IPS-18c (cell line): ENCODE results near the gene ZFY.

ENCODE experiments used
- H3K4me3 ChIP-seq: 2 replicates; pipeline ENCODE4 v1.7.0; 2013; ENCODE audit warnings: low read depth, mild to moderate bottlenecking, low read length, moderate library complexity; ENCODE audit not compliant: insufficient read depth
- H3K9me3 ChIP-seq: one replicate; pipeline ENCODE4 v1.6.1; 2013; ENCODE audit warnings: mild to moderate bottlenecking, low read length, moderate library complexity; ENCODE audit not compliant: control insufficient read depth, insufficient read depth

ZFY gene

GRCh38 chrY:2934861-2935715, at the start of gene ZFY:
Gene ZFY (plus strand): TSS chrY:2935381. CDS start chrY:2953937, 18,556 bp downstream.
- H3K4me3 ChIP-seq = no peak within 1 kb of the TSS

GRCh38 chrY:2885880-2886279, 49.3 kb upstream of the ZFY start:
- Histone ChIP-seq H3K4me3 (no peak overlapping the region), H3K9me3 (no peaks in the 10 kb centered on the region)

More at GRCh38 chrY:2934861-2935715, at the start of gene ZFY:
- no peaks in the 10 kb centered on the region for H3K9me3 ChIP-seq

- no peaks in the 10 kb centered on the region for H3K9me3 ChIP-seq
- H3K4me3 ChIP-seq = no peak overlapping the region
Measured at GRCh38 chrY:2887386-2887785, 47.8 kb upstream of the ZFY start.

- Histone ChIP-seq H3K4me3 (no peak overlapping the region), H3K9me3 (no peaks in the 10 kb centered on the region)
Measured at GRCh38 chrY:2887955-2888354, 47.2 kb upstream of the ZFY start.

DNA sequence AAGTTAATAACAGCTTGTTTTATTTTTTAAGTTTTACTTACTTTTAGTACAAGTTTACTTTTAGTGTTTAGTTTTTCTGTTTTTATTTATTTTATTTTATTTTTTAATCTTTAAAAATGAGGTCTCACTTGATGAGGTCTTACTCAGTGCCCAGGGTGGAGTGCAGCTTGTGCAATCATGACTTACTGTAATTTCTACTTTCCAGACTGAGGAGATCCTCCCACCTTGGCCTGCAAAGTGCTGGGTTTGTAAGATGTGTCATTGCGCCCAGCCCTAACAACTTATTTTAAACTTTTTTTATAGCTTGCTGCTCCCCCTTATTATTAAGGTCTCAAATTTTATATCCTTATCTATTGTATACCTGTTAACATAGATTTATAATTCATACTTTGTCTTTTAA, 41.7 kb upstream of the ZFY start:
- Histone ChIP-seq H3K4me3 (no peak overlapping the region), H3K9me3 (no peaks in the 10 kb centered on the region)

DNA sequence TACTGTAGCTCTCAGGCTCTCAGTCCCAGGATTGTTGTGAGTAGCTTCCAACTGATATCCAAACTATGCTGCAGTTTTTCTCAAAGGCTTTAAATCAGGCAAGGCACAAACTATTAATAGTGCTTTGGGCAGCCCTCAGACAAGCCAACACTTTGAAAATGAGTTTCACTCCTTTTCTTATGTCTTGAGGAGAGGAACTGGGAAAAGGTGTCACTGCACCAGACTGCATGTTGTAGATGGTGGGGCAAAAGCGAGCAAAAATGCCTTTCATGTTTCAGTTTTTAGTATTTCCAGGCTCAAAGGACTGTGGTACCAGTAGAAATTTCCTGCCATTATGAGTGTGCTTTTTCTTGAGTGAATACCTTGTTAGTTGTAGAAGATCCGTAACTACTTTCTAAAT, 39.1 kb upstream of the ZFY start:
- no peaks in the 10 kb centered on the region for H3K9me3 ChIP-seq

DNA sequence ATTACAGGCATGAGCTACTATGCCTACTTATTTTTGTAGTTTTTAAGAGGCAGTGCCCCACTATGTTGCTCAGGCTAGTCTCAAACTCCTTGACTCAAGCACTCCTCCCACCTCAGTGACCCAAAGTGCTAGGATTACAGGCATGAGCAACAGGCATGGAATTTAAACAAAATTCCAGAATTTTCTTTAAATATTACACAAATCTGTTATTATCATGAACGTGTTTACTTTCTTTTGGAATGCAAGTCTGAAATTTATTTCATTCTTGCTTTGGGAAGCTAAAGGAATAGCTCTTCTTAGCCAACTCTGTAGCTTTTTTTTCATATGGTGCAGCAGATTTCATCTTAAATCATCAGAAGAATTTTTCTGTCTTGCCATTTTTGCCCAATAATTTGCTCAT, 27.8 kb upstream of the ZFY start:
- H3K4me3 ChIP-seq = no peak overlapping the region
- H3K9me3 ChIP-seq = no peaks in the 10 kb centered on the region

More for the DNA sequence above, 39.1 kb upstream of the ZFY start:
- no peak overlapping the region for H3K4me3 ChIP-seq

DNA sequence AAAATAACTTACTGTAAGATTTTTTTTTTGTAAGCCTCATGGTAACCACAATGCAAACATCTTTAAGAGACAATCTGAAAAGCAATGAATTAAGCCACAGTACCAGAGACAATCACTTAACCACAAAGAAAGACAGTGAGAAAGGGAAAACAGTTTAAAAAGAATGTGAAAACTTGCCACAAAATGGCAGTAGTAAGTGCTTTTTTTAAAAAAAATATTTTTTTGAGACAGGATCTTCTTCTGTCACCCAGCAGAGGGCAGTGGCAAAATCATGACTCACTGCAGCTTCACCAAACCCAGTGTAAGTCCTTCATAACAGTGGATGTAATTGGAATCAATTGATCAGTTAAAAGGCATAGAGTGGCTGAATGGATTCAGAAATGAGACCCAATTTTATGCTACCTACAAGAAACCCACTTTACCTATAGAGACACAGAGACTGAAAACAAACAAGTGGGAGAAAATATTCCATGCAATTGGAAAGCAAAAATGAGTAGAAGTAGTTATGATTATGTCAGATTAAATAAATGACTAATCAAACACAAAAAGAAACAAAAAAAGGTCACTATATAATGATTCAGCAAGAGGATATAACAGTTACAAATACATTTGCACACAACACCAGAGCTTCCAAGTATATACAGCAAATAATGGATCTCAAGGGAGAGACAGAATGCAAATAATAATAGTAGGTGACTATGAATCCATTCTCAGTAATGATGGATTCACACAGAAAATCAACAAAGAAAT, 21.9 kb upstream of the ZFY start:
- no peak overlapping the region for H3K4me3 ChIP-seq
- H3K9me3 ChIP-seq = no peaks in the 10 kb centered on the region

DNA sequence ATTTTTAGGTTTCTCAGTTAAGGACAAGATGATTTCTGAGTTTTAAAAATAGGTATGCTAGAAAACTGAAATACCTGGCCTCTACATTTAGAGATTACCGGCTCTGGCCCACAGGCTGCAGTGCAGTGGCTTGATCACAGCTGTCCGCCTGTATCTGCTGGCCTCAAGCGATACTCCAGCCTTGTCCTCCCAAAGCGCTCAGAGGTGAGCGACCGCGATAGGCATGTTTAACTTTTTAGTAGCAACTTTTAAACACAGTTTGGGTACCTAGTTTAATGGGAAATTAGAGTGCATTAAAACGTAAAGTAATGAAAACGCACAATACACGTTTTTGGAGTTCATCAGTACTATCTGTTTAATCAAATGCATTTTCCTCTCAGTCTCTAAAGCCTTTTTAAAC, 1.1 kb upstream of the ZFY start:
- no peak overlapping the region for H3K4me3 ChIP-seq

DNA sequence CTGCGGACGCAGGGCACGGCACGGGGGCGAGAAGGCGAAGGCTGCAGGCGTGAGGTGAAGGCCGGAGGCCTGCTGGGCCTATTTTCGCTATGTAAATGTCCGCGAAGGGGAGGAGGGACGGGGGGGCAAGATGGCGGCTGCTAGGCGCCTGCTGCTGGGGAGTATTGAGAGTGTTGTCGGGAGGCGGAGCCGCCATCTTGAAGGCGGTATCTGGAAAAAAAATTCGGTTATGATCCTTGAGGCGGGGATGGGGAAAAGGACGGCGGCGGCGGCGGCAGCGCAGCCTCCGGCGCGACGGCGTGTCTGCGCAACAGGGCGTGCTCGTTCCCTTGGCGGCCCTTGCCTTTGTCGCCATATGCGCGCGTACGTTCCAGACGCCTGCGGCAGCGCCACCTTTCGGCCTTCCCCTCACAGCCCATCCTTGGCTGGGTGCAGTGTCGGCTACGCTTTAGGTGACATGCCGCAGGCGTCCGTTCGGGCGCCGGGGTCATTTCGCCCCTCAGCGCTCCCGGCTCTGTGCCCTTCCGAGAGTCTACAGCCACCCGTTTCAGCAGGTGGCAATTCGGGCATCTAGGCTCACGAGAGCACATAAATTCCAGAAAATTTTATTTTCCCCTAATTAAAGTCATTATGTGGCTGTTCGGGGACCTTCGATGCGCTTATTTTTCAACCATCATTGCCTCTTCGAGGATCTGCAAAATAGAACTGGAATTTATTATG, 695 bp downstream of the ZFY start:
- Histone ChIP-seq H3K9me3 (no peaks in the 10 kb centered on the region), H3K4me3 (no peak overlapping the region)

More for the DNA sequence above, 1.1 kb upstream of the ZFY start:
- H3K9me3 ChIP-seq = no peaks in the 10 kb centered on the region

GRCh38 chrY:2936436-2936750, 1.2 kb downstream of the ZFY start:
- Histone ChIP-seq H3K9me3 (no peaks in the 10 kb centered on the region), H3K4me3 (no peak overlapping the region)

DNA sequence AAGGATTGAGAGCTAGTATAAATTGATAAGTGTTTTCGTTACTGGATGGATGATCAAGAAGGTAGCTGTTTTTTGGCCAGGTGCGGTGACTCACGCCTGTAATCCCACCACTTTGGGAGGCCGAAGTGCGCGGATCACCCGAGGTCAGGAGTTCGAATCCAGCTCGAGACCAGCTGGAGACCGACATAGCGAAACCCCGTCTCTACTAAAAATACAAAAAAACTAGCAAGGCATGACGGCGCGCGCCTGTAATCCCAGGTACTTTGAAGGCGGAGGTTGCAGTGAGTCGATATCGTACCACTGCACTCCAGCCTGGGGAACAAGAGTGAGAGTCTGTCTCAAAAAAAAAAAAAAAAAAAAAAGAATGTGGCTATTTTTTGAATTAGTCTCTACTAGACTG, 2.0 kb downstream of the ZFY start:
- Histone ChIP-seq H3K4me3 (no peak overlapping the region), H3K9me3 (no peaks in the 10 kb centered on the region)

GRCh38 chrY:2949590-2950252, 14.5 kb downstream of the ZFY start:
- Histone ChIP-seq H3K9me3 (no peaks in the 10 kb centered on the region), H3K4me3 (no peak overlapping the region)

GRCh38 chrY:2950655-2951054, 15.5 kb downstream of the ZFY start:
- no peaks in the 10 kb centered on the region for H3K9me3 ChIP-seq
- H3K4me3 ChIP-seq = no peak overlapping the region

DNA sequence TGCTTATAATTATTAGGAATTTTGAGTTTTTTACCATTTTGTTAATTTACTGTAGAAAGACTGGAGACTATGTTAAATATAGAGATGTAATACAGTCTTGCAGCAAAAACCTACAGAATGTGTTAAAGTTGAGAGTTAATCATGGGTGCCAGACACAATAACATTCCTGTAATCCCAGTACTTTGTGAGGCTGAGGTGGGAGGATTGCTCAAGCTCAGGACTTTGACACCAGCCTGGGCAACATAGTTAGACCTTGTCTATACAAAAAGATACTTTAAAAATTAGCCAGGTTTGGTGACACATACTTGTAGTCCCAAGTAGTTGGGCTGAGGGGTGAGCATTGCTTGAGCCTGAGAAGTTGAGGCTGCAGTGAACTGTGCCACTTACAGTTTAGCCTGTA, 17.7 kb downstream of the ZFY start:
- H3K4me3 ChIP-seq = no peak overlapping the region

DNA sequence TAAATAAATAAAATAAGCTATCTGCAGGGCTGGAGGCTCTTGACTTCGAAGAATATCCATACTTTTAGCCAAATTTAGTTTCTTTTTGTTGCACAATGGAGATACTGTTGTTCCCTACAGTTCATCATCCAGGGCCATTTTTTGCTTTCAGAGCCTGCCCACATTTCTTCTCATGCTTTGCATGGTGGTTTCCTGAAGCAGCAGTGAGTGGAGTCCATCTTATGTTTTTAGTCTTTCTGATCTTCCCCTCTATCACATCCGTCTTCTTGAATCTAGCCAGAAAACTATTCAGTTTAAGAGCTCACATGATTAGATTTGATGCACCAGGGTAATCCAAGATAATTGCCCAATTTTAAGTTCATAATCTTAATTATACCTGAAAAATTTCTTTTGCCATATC, 19.6 kb downstream of the ZFY start:
- Histone ChIP-seq H3K9me3 (no peaks in the 10 kb centered on the region), H3K4me3 (no peak overlapping the region)

More for the DNA sequence above, 17.7 kb downstream of the ZFY start:
- H3K9me3 ChIP-seq = no peaks in the 10 kb centered on the region

GRCh38 chrY:2955561-2955960, 20.4 kb downstream of the ZFY start:
- Histone ChIP-seq H3K4me3 (no peak overlapping the region), H3K9me3 (no peaks in the 10 kb centered on the region)
